Measurements from ENCODE around the gene PRCC. TPM values are rescaled to one million over a fixed set of nuclear protein-coding genes. Genes with fewer than 3 reads are reported as not detected.

PRCC gene
- total and polyA plus RNA-seq, 2 of the 13 experiments (the other 11 are each of a cell fraction or from before 2014, with no cell fraction given): 24.2 to 40.5 TPM

GRCh38 chr1:156728599-156729462 lies 38.5 kb upstream of the PRCC start, which contains the start of gene ISG20L2 (continued):
- TF ChIP-seq KDM3A (CRISPR knock-in tag; IDR thresholded peaks at IDR 0.05; ENCODE audit: low read depth) (no peak), CBFB (CRISPR knock-in tag; IDR thresholded peaks at IDR 0.05) (no peak), ZNF569 (CRISPR knock-in tag; IDR thresholded peaks at IDR 0.05; ENCODE audit: borderline replicate concordance) (no peak), HHEX (CRISPR knock-in tag; IDR thresholded peaks at IDR 0.05) (no peak), ZNF776 (CRISPR knock-in tag; IDR thresholded peaks at IDR 0.05) (no peak), POLR2G (IDR thresholded peaks at IDR 0.05; ENCODE audit: low read depth, low read length) (peak; percentile 77), SIX1 (CRISPR knock-in tag; IDR thresholded peaks at IDR 0.05; ENCODE audit: borderline replicate concordance) (no peak), CBX2 (IDR thresholded peaks at IDR 0.05; ENCODE audit: low read depth, low read length) (no peak), CBX2 (CRISPR knock-in tag; IDR thresholded peaks at IDR 0.05; ENCODE audit: low read depth) (no peak), ZNF773 (CRISPR knock-in tag; IDR thresholded peaks at IDR 0.05; ENCODE audit: borderline replicate concordance) (0 out of 2 replicates have a peak, but pooled peaks have one; percentile 52), TFDP2 (CRISPR knock-in tag; IDR thresholded peaks at IDR 0.05) (peak; percentile 46), ZNF33A (CRISPR knock-in tag; IDR thresholded peaks at IDR 0.05; ENCODE audit: borderline replicate concordance) (no peak), U2AF2 (IDR thresholded peaks at IDR 0.05; ENCODE audit: low read depth, low read length) (no peak), ZNF234 (CRISPR knock-in tag; conservative IDR thresholded peaks at IDR 0.05) (no peak), PRDM4 (CRISPR knock-in tag; IDR thresholded peaks at IDR 0.05; ENCODE audit: borderline replicate concordance) (no peak), MBD4 (IDR thresholded peaks at IDR 0.05; ENCODE audit: borderline replicate concordance, low read length) (no peak), ZNF513 (CRISPR knock-in tag; conservative IDR thresholded peaks at IDR 0.05) (no peak), CBX1 (IDR thresholded peaks at IDR 0.05; ENCODE audit: low read depth) (no peak), MTA3 (CRISPR knock-in tag; IDR thresholded peaks at IDR 0.05) (no peak), E2F5 (CRISPR knock-in tag; conservative IDR thresholded peaks at IDR 0.05) (no peak), CSRNP2 (CRISPR knock-in tag; conservative IDR thresholded peaks at IDR 0.05; ENCODE audit: low read depth) (no peak), ZNF282 (IDR thresholded peaks at IDR 0.05; ENCODE audit: partially characterized antibody) (no peak), ZFYVE20 (CRISPR knock-in tag; IDR thresholded peaks at IDR 0.05; ENCODE audit: borderline replicate concordance, low read depth) (no peak)
